ENCODE measurements around the gene RXFP1. TPM values are rescaled to one million over a fixed set of nuclear protein-coding genes. Genes with fewer than 3 reads are reported as not detected.

Gene RXFP1
- under 1 TPM; 0.32 to 0.44 (median 0.36) TPM for polyA plus RNA-seq (ENCODE audit: insufficient read length in 4 of 4)

DNA sequence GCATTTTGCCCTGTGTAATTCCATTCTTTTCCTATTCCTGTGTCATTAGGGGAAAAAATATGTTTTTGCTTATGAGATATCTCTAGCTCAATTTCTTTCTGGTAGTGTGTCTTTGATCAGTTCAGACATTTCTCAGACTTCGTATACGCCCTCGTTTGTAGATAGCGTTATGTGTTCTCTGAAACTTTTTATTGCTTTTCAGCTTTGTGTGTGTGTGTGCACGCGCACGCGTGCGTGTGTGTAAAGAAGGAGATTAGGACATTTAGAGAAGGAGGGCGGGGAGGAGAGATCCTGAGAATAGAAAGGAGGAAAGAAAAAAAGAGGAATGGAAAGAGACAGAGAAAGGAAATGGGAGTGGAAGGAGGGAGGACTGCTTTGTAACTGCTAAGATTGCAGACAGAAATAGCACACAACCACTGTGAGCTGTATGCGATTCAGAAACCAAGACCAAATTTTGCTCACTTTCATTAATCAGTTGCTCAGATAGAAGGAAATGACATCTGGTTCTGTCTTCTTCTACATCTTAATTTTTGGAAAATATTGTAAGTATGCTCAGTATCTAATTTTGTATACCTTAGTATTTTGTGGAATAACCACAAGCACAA is at the start of gene RXFP1:
Gene RXFP1 (plus strand): TSS at position 399 of the 605 bp plus-strand sequence. CDS start 95 bp downstream, at position 494.
- no peak for DNase-seq (ENCODE audit: low read depth in 4 of 4, low spot score in 2 of 4)

- no peak for DNase-seq (ENCODE audit: low read depth in 4 of 4, low spot score in 2 of 4)
These were observed 39.9 kb upstream of the RXFP1 start for GRCh38 chr4:158481811-158482210.

GRCh38 chr4:158484173-158484885 is 37.4 kb upstream of the RXFP1 start:
- no peak for DNase-seq (ENCODE audit: low read depth in 4 of 4, low spot score in 2 of 4)

- DNase-seq (ENCODE audit: low read depth in 4 of 4, low spot score in 2 of 4), result no peak
These were observed 31.1 kb upstream of the RXFP1 start for GRCh38 chr4:158490629-158491028.

DNA sequence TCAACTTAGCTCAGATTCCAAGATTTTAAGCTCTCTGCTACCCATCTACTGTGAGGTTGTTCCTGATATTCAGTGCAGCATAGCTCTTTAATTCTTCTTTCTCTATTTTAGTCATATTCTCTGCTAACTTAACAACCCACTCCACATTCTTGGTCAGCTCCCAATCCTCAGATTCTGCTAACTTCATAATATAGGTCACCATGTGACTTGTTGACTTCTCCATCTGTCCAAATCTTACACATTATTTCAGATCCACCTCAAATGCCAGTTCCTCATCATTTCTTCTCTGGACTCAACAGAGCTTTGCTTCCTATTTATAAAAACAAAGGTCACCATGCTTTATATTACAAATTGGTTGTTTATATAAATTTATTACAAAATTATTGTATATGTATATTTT is 29.3 kb upstream of the RXFP1 start:
- DNase-seq (ENCODE audit: low read depth in 4 of 4, low spot score in 2 of 4), result no peak

- DNase-seq (ENCODE audit: low read depth in 4 of 4, low spot score in 2 of 4), result no peak
These were observed 25.5 kb upstream of the RXFP1 start for GRCh38 chr4:158496030-158496741.

GRCh38 chr4:158500054-158500453 is 21.6 kb upstream of the RXFP1 start:
- no peak for DNase-seq (ENCODE audit: low read depth in 4 of 4, low spot score in 2 of 4)

DNA sequence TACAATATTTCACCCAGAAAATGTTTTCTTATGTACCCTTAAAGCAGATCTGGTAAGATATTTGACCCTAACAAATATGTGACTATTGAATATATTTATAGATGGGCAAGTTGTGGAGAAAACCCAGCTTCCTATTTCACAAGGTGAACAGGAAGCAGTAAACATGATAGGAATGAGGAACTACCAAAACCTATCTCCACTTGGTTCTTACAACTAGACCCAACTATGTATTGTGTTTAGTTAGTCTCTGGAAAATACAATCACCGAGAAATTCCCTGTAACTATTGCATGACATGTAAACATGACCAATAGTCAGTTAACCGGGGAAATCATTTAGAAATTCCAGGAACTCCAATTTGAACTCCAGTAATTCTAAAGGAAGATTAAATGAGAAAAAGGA is 8.4 kb upstream of the RXFP1 start:
- no peak for DNase-seq (ENCODE audit: low read depth in 4 of 4, low spot score in 2 of 4)

GRCh38 chr4:158519226-158519625 is 2.5 kb upstream of the RXFP1 start:
- DNase-seq (ENCODE audit: low read depth in 4 of 4, low spot score in 2 of 4), result no peak

DNA sequence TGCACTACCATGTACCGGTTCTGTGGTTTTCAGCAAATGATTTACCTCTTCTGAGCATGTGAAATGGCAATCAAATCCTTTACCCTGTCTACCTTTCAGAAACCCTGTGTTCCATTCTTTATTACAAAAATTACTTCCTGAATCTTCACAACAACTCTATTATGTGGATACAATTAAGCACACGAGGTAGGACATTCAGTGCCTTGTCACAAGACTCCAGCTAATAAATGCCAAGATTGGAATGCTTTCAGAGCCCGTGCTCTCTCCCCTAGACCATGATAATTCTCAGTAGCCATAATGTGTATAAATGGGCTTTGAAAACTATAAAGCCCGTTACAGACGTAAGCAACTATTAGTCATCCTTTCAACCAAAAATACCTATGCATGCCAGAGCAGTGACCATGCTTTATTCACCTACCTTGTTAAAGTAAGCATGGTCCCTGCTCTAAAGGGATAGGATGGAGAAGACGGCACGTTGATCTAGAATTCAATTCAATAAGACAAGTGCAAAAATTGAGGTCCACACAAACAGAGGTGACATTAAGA is 2.4 kb downstream of the RXFP1 start:
- DNase-seq (ENCODE audit: low read depth in 4 of 4, low spot score in 2 of 4), result no peak

DNA sequence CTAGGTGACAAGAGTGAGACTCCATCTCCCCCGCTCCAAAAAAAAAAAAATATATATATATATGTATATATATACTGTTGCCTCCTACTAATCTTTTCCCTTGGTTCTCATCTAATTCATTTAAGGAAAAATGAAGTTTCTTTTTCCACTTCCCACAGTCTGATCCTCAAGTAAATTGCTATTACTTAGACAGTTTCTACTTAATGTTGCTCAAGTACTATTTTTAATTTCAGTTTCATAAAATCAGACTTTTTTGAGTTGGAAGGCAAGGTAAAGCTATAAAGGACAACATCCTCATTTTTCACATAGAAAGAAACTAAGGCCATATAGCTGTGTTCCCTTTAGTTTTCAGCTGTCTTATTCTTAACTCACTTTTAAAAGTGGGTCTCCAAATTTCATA is 5.8 kb downstream of the RXFP1 start:
- no peak for DNase-seq (ENCODE audit: low read depth in 4 of 4, low spot score in 2 of 4)

GRCh38 chr4:158529505-158529904 is 7.8 kb downstream of the RXFP1 start:
- DNase-seq (ENCODE audit: low read depth in 4 of 4, low spot score in 2 of 4), result no peak

DNA sequence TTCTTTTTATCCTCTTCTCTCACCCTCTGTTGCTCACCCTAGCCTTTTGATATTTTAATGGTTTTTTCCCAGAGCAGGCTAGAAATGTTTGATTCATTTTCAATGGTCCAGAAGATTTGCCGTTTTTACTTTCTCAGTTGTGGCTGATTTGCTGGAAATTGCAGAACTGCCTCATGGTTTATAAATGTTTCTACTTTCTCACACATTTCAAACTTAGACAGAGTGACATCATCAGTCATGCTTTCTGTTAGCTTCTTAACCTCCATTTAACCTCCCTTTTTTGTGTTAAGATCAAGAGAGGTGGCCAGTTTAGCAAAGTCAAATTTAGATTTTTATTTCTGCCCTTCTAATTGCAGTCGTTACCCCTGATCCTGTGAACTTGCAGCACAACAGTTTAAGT is 8.7 kb downstream of the RXFP1 start:
- no peak for DNase-seq (ENCODE audit: low read depth in 4 of 4, low spot score in 2 of 4)

- no peak for DNase-seq (ENCODE audit: low read depth in 4 of 4, low spot score in 2 of 4)
These were observed 9.2 kb downstream of the RXFP1 start for GRCh38 chr4:158530898-158531297.

- DNase-seq (ENCODE audit: low read depth in 4 of 4, low spot score in 2 of 4), result no peak
These were observed 11.0 kb downstream of the RXFP1 start for GRCh38 chr4:158532556-158533231.

- no peak for DNase-seq (ENCODE audit: low read depth in 4 of 4, low spot score in 2 of 4)
These were observed 13.0 kb downstream of the RXFP1 start for GRCh38 chr4:158534727-158535126.

DNA sequence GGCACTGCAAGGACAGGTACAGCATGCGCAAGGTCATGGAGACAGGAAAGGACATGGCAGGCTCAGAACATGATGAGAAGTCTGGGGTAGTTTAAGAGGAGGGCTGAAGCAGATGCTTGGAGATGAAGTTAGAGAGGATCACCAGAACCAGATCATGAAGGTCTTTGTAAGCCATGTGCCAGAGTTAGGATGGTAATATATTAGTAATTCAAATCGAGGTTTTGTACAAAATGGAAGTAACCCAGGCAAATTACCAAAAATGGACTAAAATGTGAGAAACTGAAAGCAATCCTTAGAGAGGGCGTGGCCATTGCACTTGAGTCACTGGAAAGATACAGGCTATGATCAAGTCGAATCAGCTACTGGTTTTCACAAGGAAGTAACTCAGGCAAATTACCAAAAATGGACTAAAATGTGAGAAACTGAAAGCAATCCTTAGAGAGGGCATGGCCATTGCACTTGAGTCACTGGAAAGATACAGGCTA is 13.5 kb downstream of the RXFP1 start:
- no peak for DNase-seq (ENCODE audit: low read depth in 4 of 4, low spot score in 2 of 4)

DNA sequence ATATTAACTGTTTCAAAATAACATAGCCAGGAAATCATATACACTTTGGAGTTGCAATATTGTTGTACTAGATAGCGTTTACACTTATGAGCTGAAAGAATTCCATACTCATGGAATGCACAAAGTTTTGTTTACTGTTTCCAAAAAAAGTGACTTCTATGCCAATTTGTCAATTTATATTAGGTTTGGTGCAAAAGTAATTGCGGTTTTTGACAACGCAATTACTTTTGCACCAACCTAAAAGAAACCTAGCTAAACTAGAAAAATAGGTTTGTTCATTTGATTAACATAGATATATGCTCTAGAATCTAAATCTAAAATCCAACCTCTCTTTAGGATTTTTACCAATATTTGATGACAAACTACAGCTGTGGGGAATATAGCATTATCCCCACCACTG is 15.2 kb downstream of the RXFP1 start:
- no peak for DNase-seq (ENCODE audit: low read depth in 4 of 4, low spot score in 2 of 4)

DNA sequence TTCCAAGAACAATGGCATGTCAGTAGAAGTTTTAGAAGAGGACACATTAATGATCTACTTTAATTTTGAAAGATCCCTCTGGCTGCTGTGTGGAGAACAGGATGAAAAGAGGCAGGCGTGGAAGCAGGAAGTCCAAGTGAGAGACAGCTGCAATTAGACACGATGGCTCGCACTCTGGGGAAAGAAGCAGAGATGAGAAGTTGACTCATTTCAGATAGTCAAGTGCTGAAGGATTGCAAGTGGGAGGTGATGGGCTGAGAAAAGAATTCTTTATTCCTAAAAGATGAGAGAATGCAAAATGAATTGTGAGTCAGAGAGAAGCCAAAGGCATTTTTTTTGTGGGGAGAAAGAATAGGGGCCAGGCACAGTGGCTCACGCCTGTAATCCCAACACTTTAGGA is 16.5 kb downstream of the RXFP1 start:
- DNase-seq (ENCODE audit: low read depth in 4 of 4, low spot score in 2 of 4), result no peak

- no peak for DNase-seq (ENCODE audit: low read depth in 4 of 4, low spot score in 2 of 4)
These were observed 17.2 kb downstream of the RXFP1 start for GRCh38 chr4:158538911-158539310.
